HepG2 (cell line): ENCODE data around the gene COPS7A. TPM values are rescaled to one million over a fixed set of nuclear protein-coding genes. Genes with fewer than 3 reads are reported as not detected.
A peak's percentile ranks its signal among the peaks of the same experiment; 100 is the strongest.

Source experiments
- BCLAF1 ChIP-seq: fragments of 450-650 bp; IDR thresholded peaks from 2 replicates; pipeline ENCODE4 v1.6.1; 2017; ENCODE audit warnings: mild to moderate bottlenecking
- MAFG ChIP-seq: sonication (generic); formaldehyde crosslinking; IDR thresholded peaks from 2 replicates; pipeline ENCODE4 v1.5.1; 2020; ENCODE audit warnings: mild to moderate bottlenecking, missing genetic modification reagents
- MYPOP ChIP-seq: sonication (generic); formaldehyde crosslinking; IDR thresholded peaks from 2 replicates; pipeline ENCODE4 v1.8.1; 2023; ENCODE audit warnings: mild to moderate bottlenecking, moderate library complexity, missing genetic modification reagents
- PLRG1 ChIP-seq: fragments of 450-650 bp; conservative IDR thresholded peaks from 2 replicates; pipeline ENCODE4 v1.6.1; 2016
- RAD21 ChIP-seq: fragments of 450-650 bp; formaldehyde crosslinking; IDR thresholded peaks from 2 replicates; pipeline ENCODE4 v1.5.0; 2020; ENCODE audit warnings: mild to moderate bottlenecking
- SAP130 ChIP-seq: IDR thresholded peaks from 2 replicates; pipeline ENCODE4 v1.6.1; 2016; ENCODE audit warnings: low read depth
- SIN3B ChIP-seq: fragments of 150-350 bp; IDR thresholded peaks from 2 replicates; pipeline ENCODE4 v1.6.1; 2014; ENCODE audit warnings: low read length
- STAG1 ChIP-seq: sonication (generic); formaldehyde crosslinking; IDR thresholded peaks from 2 replicates; pipeline ENCODE4 v1.4.0; 2020; ENCODE audit warnings: missing genetic modification reagents
- TGIF2 ChIP-seq: IDR thresholded peaks from 2 replicates; pipeline ENCODE4 v1.6.1; 2016; ENCODE audit warnings: control low read depth, missing compliant biosample characterization
- XRCC5 ChIP-seq: fragments of 200-400 bp; formaldehyde crosslinking; optimal IDR thresholded peaks from 2 replicates; pipeline ENCODE3; 2017; ENCODE audit warnings: mild to moderate bottlenecking, low read length
- ZFY ChIP-seq: sonication (generic); formaldehyde crosslinking; IDR thresholded peaks from 2 replicates; pipeline ENCODE4 v1.4.0; 2020; ENCODE audit warnings: missing genetic modification reagents
- ZMYM2 ChIP-seq: sonication (generic); formaldehyde crosslinking; IDR thresholded peaks from 2 replicates; pipeline ENCODE4 v1.8.0; 2022; ENCODE audit warnings: mild to moderate bottlenecking, missing genetic modification reagents
- ZMYM4 ChIP-seq: sonication (generic); formaldehyde crosslinking; IDR thresholded peaks from 2 replicates; pipeline ENCODE4 v1.8.1; 2023; ENCODE audit warnings: mild to moderate bottlenecking, missing genetic modification reagents
- ZNF546 ChIP-seq: sonication (generic); formaldehyde crosslinking; conservative IDR thresholded peaks from 2 replicates; pipeline ENCODE4 v1.8.1; 2023; ENCODE audit warnings: mild to moderate bottlenecking, missing genetic modification reagents
- ZNF552 ChIP-seq: sonication (generic); formaldehyde crosslinking; IDR thresholded peaks from 2 replicates; pipeline ENCODE4 v1.9.0; 2022; ENCODE audit warnings: missing genetic modification reagents, mild to moderate bottlenecking, borderline replicate concordance
- ZSCAN20 ChIP-seq: sonication (generic); formaldehyde crosslinking; IDR thresholded peaks from 2 replicates; pipeline ENCODE4 v1.4.0; 2020; ENCODE audit warnings: missing genetic modification reagents, mild to moderate bottlenecking, borderline replicate concordance
- polyA plus RNA-seq, 8 experiments: library from polyadenylated mRNA; depleted of rRNA in 3 of 8; stranded (reverse) in 7 of 8; unstranded in 1 of 8; fragments of >200 nt; fragmentation: Illumina TruSeq in 4 of 8; extraction: Trizol in 4 of 8; gene quantifications; 2 replicates each; pipeline versions ENCODE4 v1.2.1 to v1.2.3, GENCODE V29; 2011 to 2016; ENCODE audit warnings: low read depth in 4 of 8, missing spikeins in 1 of 8, mixed read lengths in 1 of 8; ENCODE audit not compliant: insufficient read depth in 1 of 8
- total RNA-seq, 5 experiments: library from RNA; depleted of rRNA; stranded (reverse); fragments of >200 nt; fragmentation: Illumina TruSeq; extraction: Trizol; gene quantifications; 2 replicates each; pipeline ENCODE4 v1.2.3, GENCODE V29; 2016; ENCODE audit warnings: low read depth in 1 of 5
- TF ChIP-seq, protein P1 (sequence below): sonication (generic); formaldehyde crosslinking; IDR thresholded peaks from 2 replicates; pipeline ENCODE4 v1.4.0; 2020; ENCODE audit warnings: mild to moderate bottlenecking, missing genetic modification reagents
- TF ChIP-seq, protein P2 (sequence below): sonication (generic); formaldehyde crosslinking; IDR thresholded peaks from 2 replicates; pipeline ENCODE4 v1.5.0; 2020; ENCODE audit warnings: mild to moderate bottlenecking, missing genetic modification reagents
- TF ChIP-seq, protein P3 (sequence below): sonication (generic); formaldehyde crosslinking; IDR thresholded peaks from 2 replicates; pipeline ENCODE4 v1.5.0; 2020; ENCODE audit warnings: missing genetic modification reagents, mild to moderate bottlenecking, borderline replicate concordance

The COPS7A gene
- total and polyA plus RNA-seq, 2 of the 13 experiments (the other 11 are each of a cell fraction or from before 2014, with no cell fraction given), result 40.0 to 73.6 TPM

- TF ChIP-seq, protein P1, sequence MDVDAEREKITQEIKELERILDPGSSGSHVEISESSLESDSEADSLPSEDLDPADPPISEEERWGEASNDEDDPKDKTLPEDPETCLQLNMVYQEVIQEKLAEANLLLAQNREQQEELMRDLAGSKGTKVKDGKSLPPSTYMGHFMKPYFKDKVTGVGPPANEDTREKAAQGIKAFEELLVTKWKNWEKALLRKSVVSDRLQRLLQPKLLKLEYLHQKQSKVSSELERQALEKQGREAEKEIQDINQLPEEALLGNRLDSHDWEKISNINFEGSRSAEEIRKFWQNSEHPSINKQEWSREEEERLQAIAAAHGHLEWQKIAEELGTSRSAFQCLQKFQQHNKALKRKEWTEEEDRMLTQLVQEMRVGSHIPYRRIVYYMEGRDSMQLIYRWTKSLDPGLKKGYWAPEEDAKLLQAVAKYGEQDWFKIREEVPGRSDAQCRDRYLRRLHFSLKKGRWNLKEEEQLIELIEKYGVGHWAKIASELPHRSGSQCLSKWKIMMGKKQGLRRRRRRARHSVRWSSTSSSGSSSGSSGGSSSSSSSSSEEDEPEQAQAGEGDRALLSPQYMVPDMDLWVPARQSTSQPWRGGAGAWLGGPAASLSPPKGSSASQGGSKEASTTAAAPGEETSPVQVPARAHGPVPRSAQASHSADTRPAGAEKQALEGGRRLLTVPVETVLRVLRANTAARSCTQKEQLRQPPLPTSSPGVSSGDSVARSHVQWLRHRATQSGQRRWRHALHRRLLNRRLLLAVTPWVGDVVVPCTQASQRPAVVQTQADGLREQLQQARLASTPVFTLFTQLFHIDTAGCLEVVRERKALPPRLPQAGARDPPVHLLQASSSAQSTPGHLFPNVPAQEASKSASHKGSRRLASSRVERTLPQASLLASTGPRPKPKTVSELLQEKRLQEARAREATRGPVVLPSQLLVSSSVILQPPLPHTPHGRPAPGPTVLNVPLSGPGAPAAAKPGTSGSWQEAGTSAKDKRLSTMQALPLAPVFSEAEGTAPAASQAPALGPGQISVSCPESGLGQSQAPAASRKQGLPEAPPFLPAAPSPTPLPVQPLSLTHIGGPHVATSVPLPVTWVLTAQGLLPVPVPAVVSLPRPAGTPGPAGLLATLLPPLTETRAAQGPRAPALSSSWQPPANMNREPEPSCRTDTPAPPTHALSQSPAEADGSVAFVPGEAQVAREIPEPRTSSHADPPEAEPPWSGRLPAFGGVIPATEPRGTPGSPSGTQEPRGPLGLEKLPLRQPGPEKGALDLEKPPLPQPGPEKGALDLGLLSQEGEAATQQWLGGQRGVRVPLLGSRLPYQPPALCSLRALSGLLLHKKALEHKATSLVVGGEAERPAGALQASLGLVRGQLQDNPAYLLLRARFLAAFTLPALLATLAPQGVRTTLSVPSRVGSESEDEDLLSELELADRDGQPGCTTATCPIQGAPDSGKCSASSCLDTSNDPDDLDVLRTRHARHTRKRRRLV (CRISPR knock-in tag), result no peak
- no peak for TF ChIP-seq MAFG
- TF ChIP-seq BCLAF1, result no peak
- peak; percentile 2; the same call in 1 of the 2 replicates for TF ChIP-seq SAP130 (CRISPR knock-in tag)
- TF ChIP-seq, protein P2, sequence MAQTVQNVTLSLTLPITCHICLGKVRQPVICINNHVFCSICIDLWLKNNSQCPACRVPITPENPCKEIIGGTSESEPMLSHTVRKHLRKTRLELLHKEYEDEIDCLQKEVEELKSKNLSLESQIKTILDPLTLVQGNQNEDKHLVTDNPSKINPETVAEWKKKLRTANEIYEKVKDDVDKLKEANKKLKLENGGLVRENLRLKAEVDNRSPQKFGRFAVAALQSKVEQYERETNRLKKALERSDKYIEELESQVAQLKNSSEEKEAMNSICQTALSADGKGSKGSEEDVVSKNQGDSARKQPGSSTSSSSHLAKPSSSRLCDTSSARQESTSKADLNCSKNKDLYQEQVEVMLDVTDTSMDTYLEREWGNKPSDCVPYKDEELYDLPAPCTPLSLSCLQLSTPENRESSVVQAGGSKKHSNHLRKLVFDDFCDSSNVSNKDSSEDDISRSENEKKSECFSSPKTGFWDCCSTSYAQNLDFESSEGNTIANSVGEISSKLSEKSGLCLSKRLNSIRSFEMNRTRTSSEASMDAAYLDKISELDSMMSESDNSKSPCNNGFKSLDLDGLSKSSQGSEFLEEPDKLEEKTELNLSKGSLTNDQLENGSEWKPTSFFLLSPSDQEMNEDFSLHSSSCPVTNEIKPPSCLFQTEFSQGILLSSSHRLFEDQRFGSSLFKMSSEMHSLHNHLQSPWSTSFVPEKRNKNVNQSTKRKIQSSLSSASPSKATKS (CRISPR knock-in tag), result no peak
- 0 out of 2 replicates have a peak, but pooled peaks have one; percentile 47 for TF ChIP-seq ZMYM2 (CRISPR knock-in tag)
- TF ChIP-seq ZMYM4 (CRISPR knock-in tag), result no peak
- TF ChIP-seq, protein P3, sequence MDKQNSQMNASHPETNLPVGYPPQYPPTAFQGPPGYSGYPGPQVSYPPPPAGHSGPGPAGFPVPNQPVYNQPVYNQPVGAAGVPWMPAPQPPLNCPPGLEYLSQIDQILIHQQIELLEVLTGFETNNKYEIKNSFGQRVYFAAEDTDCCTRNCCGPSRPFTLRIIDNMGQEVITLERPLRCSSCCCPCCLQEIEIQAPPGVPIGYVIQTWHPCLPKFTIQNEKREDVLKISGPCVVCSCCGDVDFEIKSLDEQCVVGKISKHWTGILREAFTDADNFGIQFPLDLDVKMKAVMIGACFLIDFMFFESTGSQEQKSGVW (CRISPR knock-in tag), result no peak
- no peak for TF ChIP-seq ZFY (CRISPR knock-in tag)
- TF ChIP-seq ZNF552 (CRISPR knock-in tag), result no peak
- TF ChIP-seq ZNF546 (CRISPR knock-in tag), result no peak; the same call in 1 of the 2 replicates
- TF ChIP-seq STAG1 (CRISPR knock-in tag), result peak; percentile 89
- no peak for TF ChIP-seq TGIF2 (CRISPR knock-in tag)
- peak; percentile 98; the same call in 1 of the 2 replicates for TF ChIP-seq RAD21 (CRISPR knock-in tag)
- TF ChIP-seq PLRG1, result no peak
- peak; percentile 48; the same call in 1 of the 2 replicates for TF ChIP-seq SIN3B
- no peak for TF ChIP-seq MYPOP
- TF ChIP-seq ZSCAN20 (CRISPR knock-in tag), result no peak
- no peak for TF ChIP-seq XRCC5
Observed at GRCh38 chr12:6753772-6754356, 30.0 kb downstream of the COPS7A start (continued).
